Lower lobe of right lung (tissue), 2 donors: ENCODE measurements around the gene LYZL4. TPM values are rescaled to one million over a fixed set of nuclear protein-coding genes. Genes with fewer than 3 reads are reported as not detected.

Experiments
- ATAC-seq, 2 donors: fragments of 200-7000 bp; cut with Tn5 transposase; one replicate each; pipeline ENCODE4 v1.9.1; 2020 to 2022; ENCODE audit warnings: mild to moderate bottlenecking in 2 of 2, moderate library complexity in 2 of 2
- DNase-seq: peaks from one replicate; pipeline ENCODE4 v3.0.0-alpha.2; 2020
- H3K27ac ChIP-seq: fragments of 200-600 bp; one replicate; pipeline ENCODE4 v1.8.0; 2022
- H3K27me3 ChIP-seq: fragments of 200-600 bp; one replicate; pipeline ENCODE4 v1.8.0; 2022; ENCODE audit warnings: low read depth
- H3K36me3 ChIP-seq: fragments of 200-600 bp; one replicate; pipeline ENCODE4 v1.8.0; 2022; ENCODE audit warnings: mild to moderate bottlenecking
- H3K4me1 ChIP-seq: fragments of 200-600 bp; one replicate; pipeline ENCODE4 v1.8.0; 2022
- H3K4me3 ChIP-seq: fragments of 200-600 bp; one replicate; pipeline ENCODE4 v1.8.0; 2022; ENCODE audit warnings: mild to moderate bottlenecking
- H3K9me3 ChIP-seq: fragments of 200-600 bp; one replicate; pipeline ENCODE4 v1.8.0; 2022
- CTCF ChIP-seq: fragments of 200-600 bp; IDR thresholded peaks from one replicate; pipeline ENCODE4 v1.8.0; 2022; ENCODE audit warnings: antibody characterized with exemption, mild to moderate bottlenecking
- intact Hi-C: fragments of 100-400 bp; cut with DNase I; formaldehyde crosslinking; loops from one replicate; pipeline ENCODE4 v1.11.0; 2022
- total RNA-seq: library from RNA; stranded (reverse); fragmentation: NEBNext Ultra II Directional; extraction: Animal tissue kit (Norgen Biotek cat#: 25700); gene quantifications from one replicate; pipeline ENCODE4 v1.2.1, GENCODE V29; 2021
- donor health status: DM: no; HTN: yes; CAD: no; lungs with severe emphysema.

Gene LYZL4
- total RNA-seq, 1 donor from 2014 or later: not detected

- H3K4me3 ChIP-seq: no peak overlapping the region
- H3K9me3 ChIP-seq: no peaks in the 10 kb centered on the region
- no peaks in the 10 kb centered on the region for H3K27me3 ChIP-seq
- peaks cover 8% of the 10 kb centered on the region for H3K4me1 ChIP-seq
- no peaks in the 10 kb centered on the region for H3K36me3 ChIP-seq
- DNase-seq (no peak), ATAC-seq (no peak)
- H3K27ac ChIP-seq: no peak overlapping the region
- intact Hi-C loops: no loop called here
- TF ChIP-seq CTCF: no peak
These were observed 40.2 kb upstream of the LYZL4 start for GRCh38 chr3:42450567-42450966.

DNA sequence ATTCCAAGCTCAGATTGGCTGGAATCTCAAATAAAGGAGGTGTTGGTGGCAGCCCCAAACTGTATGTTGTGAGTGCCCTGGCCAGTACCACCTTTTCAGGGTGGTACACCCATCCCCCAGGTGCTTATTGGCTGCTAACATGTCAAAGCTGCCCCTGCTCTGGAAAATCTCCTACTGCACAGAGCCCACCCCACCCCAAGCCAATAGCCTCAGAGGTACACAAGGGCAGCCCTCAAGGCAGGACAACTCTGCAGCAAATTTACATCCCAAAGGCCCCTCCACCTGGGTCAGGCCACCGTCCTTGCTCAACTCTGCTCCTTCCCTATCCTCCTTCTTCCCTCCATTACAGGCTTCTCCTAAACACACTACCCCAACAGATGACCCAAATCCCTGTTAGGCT is 37.1 kb upstream of the LYZL4 start:
- DNase-seq (no peak), ATAC-seq (no peak)
- intact Hi-C loops: no loop called here
- Histone ChIP-seq H3K9me3 (no peaks in the 10 kb centered on the region), H3K36me3 (no peaks in the 10 kb centered on the region), H3K27me3 (peaks cover 10% of the 10 kb centered on the region), H3K4me1 (peaks cover 18% of the 10 kb centered on the region), H3K4me3 (no peak overlapping the region), H3K27ac (no peak overlapping the region)
- no peak for TF ChIP-seq CTCF

GRCh38 chr3:42446111-42447050 is 36.0 kb upstream of the LYZL4 start:
- no peak overlapping the region for H3K4me3 ChIP-seq
- H3K9me3 ChIP-seq: no peaks in the 10 kb centered on the region
- intact Hi-C loops: no loop called here
- peaks cover 10% of the 10 kb centered on the region for H3K4me1 ChIP-seq
- no peak for DNase-seq
- no peaks in the 10 kb centered on the region for H3K36me3 ChIP-seq
- no peak overlapping the region for H3K27ac ChIP-seq
- ATAC-seq: no peak
- H3K27me3 ChIP-seq: peaks cover 10% of the 10 kb centered on the region
- no peak for TF ChIP-seq CTCF

GRCh38 chr3:42443819-42444436 is 33.5 kb upstream of the LYZL4 start:
- Histone ChIP-seq H3K4me3 (no peak overlapping the region), H3K36me3 (no peaks in the 10 kb centered on the region), H3K9me3 (no peaks in the 10 kb centered on the region), H3K27me3 (peaks cover 14% of the 10 kb centered on the region), H3K4me1 (peaks cover 10% of the 10 kb centered on the region), H3K27ac (no peak overlapping the region)
- TF ChIP-seq CTCF: peak; percentile 97
- intact Hi-C loops: loop anchor here (5.0 kb wide), 1 partner anchor 197 kb away; no protein-coding TSS in a partner anchor
- peak; percentile 84 for DNase-seq
- peak; percentile 93 to 94 for ATAC-seq

- H3K27me3 ChIP-seq: peaks cover 14% of the 10 kb centered on the region
- TF ChIP-seq CTCF: no peak
- H3K36me3 ChIP-seq: no peaks in the 10 kb centered on the region
- no peak overlapping the region for H3K4me3 ChIP-seq
- no peak overlapping the region for H3K27ac ChIP-seq
- ATAC-seq (no peak), DNase-seq (no peak)
- intact Hi-C loops: loop anchor here (5.0 kb wide), 1 partner anchor 196 kb away; no protein-coding TSS in a partner anchor
- no peaks in the 10 kb centered on the region for H3K9me3 ChIP-seq
- peaks cover 10% of the 10 kb centered on the region for H3K4me1 ChIP-seq
These were observed 32.9 kb upstream of the LYZL4 start for GRCh38 chr3:42443292-42443691.
